Panc1 (cell line): ENCODE results near the gene ANKRD66. TPM values are rescaled to one million over a fixed set of nuclear protein-coding genes. Genes with fewer than 3 reads are reported as not detected.
"Not testable (repeated sequence)": the region's sequence is repeated elsewhere in the genome, so short reads cannot be mapped to it uniquely, and the experiment has no call there.

Experiments
- ATAC-seq: fragments of 200-7000 bp; cut with Tn5 transposase; 2 replicates; pipeline ENCODE4 v1.9.1; 2020; ENCODE audit warnings: mild to moderate bottlenecking, moderate library complexity
- BruUV-seq: library from RNA; stranded (reverse); fragments of 400-500 nt; replicated peaks from 2 replicates; lab custom pipeline; 2021; lab: Mats Ljungman, UMichigan
- CTCF ChIA-PET: fragments of 300-600 bp; sonication (Branson Sonifier 250); formaldehyde crosslinking; loops from one replicate; lab custom pipeline; 2022; ENCODE audit warnings: antibody characterized with exemption; lab: Charles Lee
- POLR2A ChIA-PET: fragments of 300-600 bp; sonication (Branson Sonifier 250); formaldehyde crosslinking; loops from one replicate; lab custom pipeline; 2022; ENCODE audit warnings: antibody characterized with exemption; lab: Charles Lee
- DNase-seq: peaks from one replicate; pipeline ENCODE4 v3.0.0-alpha.2; 2010; ENCODE audit warnings: low read depth, low spot score
- H3K27ac ChIP-seq: 2 replicates; pipeline ENCODE4 v1.5.1; 2011; ENCODE audit warnings: mild to moderate bottlenecking, low read length, inconsistent platforms
- H3K27me3 ChIP-seq: fragments of 200-500 bp; sonication (Bioruptor generic); 2 replicates; pipeline ENCODE4 v1.6.0; 2014; ENCODE audit warnings: low read length, inconsistent platforms; ENCODE audit not compliant: control insufficient read depth, insufficient read depth
- H3K36me3 ChIP-seq: fragments of 200-500 bp; sonication (Bioruptor generic); 2 replicates; pipeline ENCODE4 v1.5.1; 2014; ENCODE audit warnings: inconsistent platforms, mild to moderate bottlenecking, low read length, moderate library complexity; ENCODE audit not compliant: control insufficient read depth, insufficient read depth
- H3K4me1 ChIP-seq: 2 replicates; pipeline ENCODE4 v1.5.1; 2011; ENCODE audit warnings: inconsistent platforms, mild to moderate bottlenecking, low read length, moderate library complexity; ENCODE audit not compliant: control insufficient read depth, insufficient read depth
- H3K4me3 ChIP-seq, 2 experiments: 2 replicates each; pipeline ENCODE4 v1.5.1; 2011 to 2012; ENCODE audit warnings: low read depth in 2 of 2, low read length in 2 of 2, mild to moderate bottlenecking in 2 of 2, inconsistent platforms in 1 of 2, moderate library complexity in 1 of 2
- H3K9me3 ChIP-seq: fragments of 200-500 bp; sonication (Bioruptor generic); 2 replicates; pipeline ENCODE4 v1.5.1; 2014; ENCODE audit warnings: low read depth, mild to moderate bottlenecking, inconsistent platforms, low read length, moderate library complexity; ENCODE audit not compliant: control insufficient read depth, insufficient read depth
- POLR2AphosphoS5 ChIP-seq: IDR thresholded peaks from 2 replicates; pipeline ENCODE4 v1.6.1; 2012; ENCODE audit warnings: mild to moderate bottlenecking, low read depth, low read length, moderate library complexity
- SIN3A ChIP-seq: IDR thresholded peaks from 2 replicates; pipeline ENCODE4 v1.6.1; 2012; ENCODE audit warnings: low read depth, mild to moderate bottlenecking, low read length, moderate library complexity, borderline replicate concordance; ENCODE audit not compliant: insufficient read depth
- TCF7L2 ChIP-seq: IDR thresholded peaks from 2 replicates; pipeline ENCODE4 v1.6.1; 2011; ENCODE audit warnings: mild to moderate bottlenecking, low read depth, low read length, inconsistent platforms
- in situ Hi-C: cut with HindIII; loops from 2 replicates; pipeline ENCODE4 v1.10.0; 2016; ENCODE audit warnings: low sequenced_read_pairs, low pct_unique_long_range_greater_than_20kb
- intact Hi-C: fragments of 100-400 bp; cut with micrococcal nuclease; formaldehyde crosslinking; loops from one replicate; pipeline ENCODE4 v1.10.0; 2022; ENCODE audit not compliant: unreplicated experiment
- total RNA-seq: library from RNA; stranded (reverse); gene quantifications from one replicate; pipeline ENCODE4 v1.2.1, GENCODE V29; 2021; ENCODE audit not compliant: unreplicated experiment
- TF ChIP-seq, protein P1 (sequence below): fragments of 450-650 bp; IDR thresholded peaks from 2 replicates; pipeline ENCODE4 v1.5.1; 2017; ENCODE audit warnings: mild to moderate bottlenecking
- TF ChIP-seq, protein P2 (sequence below), 2 experiments: IDR thresholded peaks; 2 replicates each; pipeline ENCODE4 v1.6.1; 2011 to 2012; ENCODE audit warnings: low read depth in 2 of 2, control low read depth in 1 of 2, low read length in 1 of 2, mild to moderate bottlenecking in 1 of 2, moderate library complexity in 1 of 2; ENCODE audit not compliant: insufficient read depth in 1 of 2

ANKRD66 gene
- total RNA-seq, 1 experiment from 2014 or later = not detected

DNA sequence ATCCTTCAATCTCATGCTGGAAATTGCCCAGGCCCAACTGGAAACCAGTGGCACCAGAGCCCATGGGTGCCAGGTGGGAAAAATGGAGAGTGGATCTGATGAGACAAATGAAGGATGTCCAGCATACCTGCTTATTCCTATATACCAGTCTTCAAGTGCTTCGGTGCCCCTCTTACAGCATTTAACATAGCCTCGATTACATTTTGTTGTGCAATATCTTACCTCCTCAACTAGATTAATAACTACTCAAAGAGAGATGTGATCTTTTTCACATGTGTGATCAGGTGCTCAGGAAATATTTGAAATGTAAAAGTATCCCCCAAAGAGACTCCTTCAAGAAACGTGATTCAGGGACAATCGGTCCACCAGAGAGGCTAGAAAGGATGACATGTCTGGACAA, 4.8 kb upstream of the ANKRD66 start:
- ChIA-PET CTCF (no interaction called here), POLR2A (no interaction called here)
- H3K4me3 ChIP-seq = no peak overlapping the region
- peaks cover 6% of the 10 kb centered on the region; the same call in 1 of the 2 replicates for H3K27me3 ChIP-seq
- no peaks in the 10 kb centered on the region for H3K4me1 ChIP-seq
- H3K36me3 ChIP-seq = no peaks in the 10 kb centered on the region
- DNase-seq (no peak), ATAC-seq (no peak)
- intact Hi-C loops = no loop called here
- TF ChIP-seq POLR2AphosphoS5 = no peak
- no peak overlapping the region for H3K27ac ChIP-seq
- no TSS peak for BruUV-seq
- in situ Hi-C loops = no loop called here
- H3K9me3 ChIP-seq = no peaks in the 10 kb centered on the region

DNA sequence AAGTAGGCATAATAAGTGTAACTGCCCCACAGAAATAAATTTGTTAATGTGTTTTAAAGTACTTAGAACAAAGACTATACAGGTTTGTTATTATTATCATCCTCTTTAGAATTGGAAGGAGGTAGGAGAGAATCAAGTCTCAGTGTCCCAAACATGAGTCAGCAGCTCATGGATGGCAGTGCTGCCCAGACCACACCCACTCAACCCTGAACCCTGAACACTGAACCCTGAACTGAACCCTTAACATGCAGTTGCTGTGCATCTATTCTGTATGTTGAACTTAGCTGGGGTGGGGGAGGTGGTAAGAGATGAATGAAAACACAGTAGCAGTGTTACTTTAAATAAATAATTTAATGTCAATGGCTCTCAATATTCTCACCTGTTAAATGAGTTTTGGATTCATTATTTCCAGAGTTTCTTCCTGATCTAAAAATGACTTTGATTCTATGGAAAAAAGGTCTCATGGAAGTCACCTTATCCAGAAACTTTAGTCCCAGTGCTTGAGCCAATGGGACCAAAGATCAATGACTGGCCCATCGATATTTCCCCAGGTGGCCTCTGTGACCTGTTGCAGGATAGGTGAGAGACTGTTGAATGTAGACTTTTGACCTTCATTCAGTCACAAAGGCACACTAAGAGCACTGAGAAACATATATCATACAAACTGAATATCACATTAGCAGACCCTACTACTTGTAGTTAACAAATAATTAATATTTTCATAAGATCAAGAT, 3.1 kb upstream of the ANKRD66 start:
- TF ChIP-seq, protein P1, sequence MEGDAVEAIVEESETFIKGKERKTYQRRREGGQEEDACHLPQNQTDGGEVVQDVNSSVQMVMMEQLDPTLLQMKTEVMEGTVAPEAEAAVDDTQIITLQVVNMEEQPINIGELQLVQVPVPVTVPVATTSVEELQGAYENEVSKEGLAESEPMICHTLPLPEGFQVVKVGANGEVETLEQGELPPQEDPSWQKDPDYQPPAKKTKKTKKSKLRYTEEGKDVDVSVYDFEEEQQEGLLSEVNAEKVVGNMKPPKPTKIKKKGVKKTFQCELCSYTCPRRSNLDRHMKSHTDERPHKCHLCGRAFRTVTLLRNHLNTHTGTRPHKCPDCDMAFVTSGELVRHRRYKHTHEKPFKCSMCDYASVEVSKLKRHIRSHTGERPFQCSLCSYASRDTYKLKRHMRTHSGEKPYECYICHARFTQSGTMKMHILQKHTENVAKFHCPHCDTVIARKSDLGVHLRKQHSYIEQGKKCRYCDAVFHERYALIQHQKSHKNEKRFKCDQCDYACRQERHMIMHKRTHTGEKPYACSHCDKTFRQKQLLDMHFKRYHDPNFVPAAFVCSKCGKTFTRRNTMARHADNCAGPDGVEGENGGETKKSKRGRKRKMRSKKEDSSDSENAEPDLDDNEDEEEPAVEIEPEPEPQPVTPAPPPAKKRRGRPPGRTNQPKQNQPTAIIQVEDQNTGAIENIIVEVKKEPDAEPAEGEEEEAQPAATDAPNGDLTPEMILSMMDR = no peak
- no peak for TF ChIP-seq POLR2AphosphoS5
- no peak for TF ChIP-seq SIN3A
- no peak for TF ChIP-seq TCF7L2
- TF ChIP-seq, protein P2, sequence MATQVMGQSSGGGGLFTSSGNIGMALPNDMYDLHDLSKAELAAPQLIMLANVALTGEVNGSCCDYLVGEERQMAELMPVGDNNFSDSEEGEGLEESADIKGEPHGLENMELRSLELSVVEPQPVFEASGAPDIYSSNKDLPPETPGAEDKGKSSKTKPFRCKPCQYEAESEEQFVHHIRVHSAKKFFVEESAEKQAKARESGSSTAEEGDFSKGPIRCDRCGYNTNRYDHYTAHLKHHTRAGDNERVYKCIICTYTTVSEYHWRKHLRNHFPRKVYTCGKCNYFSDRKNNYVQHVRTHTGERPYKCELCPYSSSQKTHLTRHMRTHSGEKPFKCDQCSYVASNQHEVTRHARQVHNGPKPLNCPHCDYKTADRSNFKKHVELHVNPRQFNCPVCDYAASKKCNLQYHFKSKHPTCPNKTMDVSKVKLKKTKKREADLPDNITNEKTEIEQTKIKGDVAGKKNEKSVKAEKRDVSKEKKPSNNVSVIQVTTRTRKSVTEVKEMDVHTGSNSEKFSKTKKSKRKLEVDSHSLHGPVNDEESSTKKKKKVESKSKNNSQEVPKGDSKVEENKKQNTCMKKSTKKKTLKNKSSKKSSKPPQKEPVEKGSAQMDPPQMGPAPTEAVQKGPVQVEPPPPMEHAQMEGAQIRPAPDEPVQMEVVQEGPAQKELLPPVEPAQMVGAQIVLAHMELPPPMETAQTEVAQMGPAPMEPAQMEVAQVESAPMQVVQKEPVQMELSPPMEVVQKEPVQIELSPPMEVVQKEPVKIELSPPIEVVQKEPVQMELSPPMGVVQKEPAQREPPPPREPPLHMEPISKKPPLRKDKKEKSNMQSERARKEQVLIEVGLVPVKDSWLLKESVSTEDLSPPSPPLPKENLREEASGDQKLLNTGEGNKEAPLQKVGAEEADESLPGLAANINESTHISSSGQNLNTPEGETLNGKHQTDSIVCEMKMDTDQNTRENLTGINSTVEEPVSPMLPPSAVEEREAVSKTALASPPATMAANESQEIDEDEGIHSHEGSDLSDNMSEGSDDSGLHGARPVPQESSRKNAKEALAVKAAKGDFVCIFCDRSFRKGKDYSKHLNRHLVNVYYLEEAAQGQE (IDR thresholded peaks at IDR 0.05; ENCODE audit: insufficient read depth in 1 of 2, low read depth in 2 of 2, low read length in 1 of 2) = no peak
- in situ Hi-C loops = no loop called here
- intact Hi-C loops = no loop called here
- DNase-seq = no peak
- Histone ChIP-seq H3K36me3 (no peaks in the 10 kb centered on the region), H3K4me3 (no peak overlapping the region), H3K4me1 (no peaks in the 10 kb centered on the region), H3K27me3 (no peaks in the 10 kb centered on the region), H3K27ac (no peak overlapping the region), H3K9me3 (no peaks in the 10 kb centered on the region)
- ATAC-seq = no peak
- ChIA-PET CTCF (no interaction called here), POLR2A (no interaction called here)
- BruUV-seq = no TSS peak

DNA sequence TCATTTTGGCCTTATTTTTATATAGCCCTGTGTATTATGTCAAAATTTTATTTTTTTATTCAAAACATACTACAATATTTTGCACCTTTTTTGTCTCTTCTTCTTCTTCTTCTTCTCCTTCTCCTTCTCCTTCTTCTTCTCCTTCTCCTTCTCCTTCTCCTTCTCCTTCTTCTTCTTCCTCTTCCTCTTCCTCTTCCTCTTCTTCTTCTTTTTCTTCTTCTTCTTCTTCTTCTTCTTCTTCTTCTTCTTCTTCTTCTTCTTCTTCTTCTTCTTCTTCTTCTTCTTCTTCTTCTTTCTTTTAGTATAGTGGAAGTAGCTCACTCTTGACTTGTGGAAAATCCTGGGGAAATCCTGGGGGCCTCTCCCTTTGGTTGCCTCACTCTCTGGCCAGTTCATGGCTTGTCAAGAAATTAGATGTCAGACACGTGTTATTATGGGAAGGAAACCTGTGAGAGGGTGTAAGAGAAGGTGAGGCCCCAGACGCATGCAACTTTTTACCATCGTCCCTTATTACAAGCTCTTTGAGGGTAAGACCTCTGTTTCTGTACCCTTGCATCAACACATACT, 2.5 kb upstream of the ANKRD66 start:
- H3K27me3 ChIP-seq, H3K4me1 ChIP-seq, H3K36me3 ChIP-seq, CTCF ChIA-PET, in situ Hi-C loops, intact Hi-C loops, H3K9me3 ChIP-seq, H3K4me3 ChIP-seq, POLR2A ChIA-PET, ATAC-seq, DNase-seq, BruUV-seq, H3K27ac ChIP-seq: not testable (repeated sequence)
